ENCODE measurements around the gene KRT4.

KRT4 gene

DNA sequence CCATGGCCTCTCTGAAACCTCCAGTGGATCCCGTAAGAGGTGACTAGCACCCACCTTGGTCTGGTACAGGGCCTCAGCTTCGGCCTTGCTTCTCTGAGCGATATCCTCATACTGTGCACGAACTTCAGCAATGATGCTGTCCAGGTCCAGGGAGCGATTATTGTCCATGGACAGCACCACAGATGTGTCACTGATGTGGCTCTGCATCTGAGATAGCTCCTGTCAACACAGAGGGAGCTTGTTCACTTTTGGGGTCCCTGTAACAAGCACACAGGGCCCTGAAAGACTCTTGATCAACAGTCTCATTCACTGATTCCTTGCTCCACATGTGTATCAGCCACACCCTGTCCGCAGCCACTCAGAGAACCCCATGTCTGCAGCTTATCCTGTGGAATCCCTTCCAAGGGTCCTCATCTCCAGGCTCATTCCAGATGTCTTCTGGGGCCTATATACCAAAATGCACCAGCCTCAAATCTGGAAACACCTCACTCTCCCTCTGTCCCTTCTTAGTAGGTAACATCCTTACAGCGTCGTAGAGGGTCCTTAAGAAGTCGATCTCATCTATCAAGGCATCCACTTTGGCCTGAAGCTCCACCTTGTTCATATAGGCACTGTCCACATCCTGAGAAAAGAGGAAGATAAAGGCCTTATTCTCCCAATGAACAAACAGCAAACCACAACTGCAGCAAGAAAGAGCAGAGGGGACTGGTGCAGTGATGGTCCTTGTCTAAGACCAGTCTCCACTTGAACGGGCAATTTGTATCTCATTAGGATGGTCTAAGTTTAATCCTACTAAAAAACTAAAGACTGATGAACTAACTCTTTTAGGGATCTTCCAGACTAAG is 21.5 kb downstream of the KRT4 start:
- DNase-seq (ENCODE audit: low spot score) = no peak

DNA sequence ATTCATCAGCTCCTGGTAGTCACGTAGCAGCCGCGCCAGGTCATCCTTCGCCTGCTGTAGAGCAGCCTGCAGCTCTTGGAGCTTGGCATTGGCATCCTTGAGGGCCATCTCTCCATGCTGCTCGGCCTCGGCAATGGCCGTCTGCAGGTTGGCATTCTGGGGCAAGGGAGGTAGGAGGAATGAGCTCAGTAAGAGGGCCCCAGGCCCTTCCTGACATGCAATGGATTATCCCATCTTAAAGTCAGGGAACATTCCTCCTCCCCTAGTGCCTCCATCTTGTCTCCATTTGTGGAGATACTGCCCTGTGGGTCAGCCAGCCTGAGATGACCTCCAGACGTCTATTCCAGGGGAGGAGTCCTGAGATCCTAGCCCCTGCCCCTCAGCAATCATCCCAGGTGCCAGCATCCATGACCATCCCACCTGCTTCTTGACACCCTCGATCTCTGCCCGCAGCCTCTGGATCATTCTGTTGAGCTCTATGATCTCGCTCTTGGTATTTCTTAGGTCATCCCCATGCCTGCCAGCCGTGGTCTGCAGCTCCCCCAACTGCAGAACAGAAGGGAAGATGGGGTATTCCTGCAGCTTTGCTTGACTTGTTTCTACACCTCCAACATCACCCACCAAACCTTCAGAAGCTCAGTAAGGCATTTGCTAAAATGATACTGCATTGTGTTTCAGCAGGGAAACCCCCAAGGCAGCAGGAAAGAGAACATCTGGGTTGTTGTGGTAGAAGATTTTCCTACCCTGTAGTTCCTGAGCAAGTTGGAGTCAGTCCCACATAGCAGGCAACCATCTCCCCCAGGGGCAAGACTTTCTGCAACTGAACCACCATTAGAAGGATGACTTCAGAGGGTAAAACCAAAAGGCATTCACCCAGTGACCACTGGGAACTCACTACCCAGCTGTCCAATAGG is 22.4 kb downstream of the KRT4 start:
- DNase-seq (ENCODE audit: low spot score) = no peak

DNA sequence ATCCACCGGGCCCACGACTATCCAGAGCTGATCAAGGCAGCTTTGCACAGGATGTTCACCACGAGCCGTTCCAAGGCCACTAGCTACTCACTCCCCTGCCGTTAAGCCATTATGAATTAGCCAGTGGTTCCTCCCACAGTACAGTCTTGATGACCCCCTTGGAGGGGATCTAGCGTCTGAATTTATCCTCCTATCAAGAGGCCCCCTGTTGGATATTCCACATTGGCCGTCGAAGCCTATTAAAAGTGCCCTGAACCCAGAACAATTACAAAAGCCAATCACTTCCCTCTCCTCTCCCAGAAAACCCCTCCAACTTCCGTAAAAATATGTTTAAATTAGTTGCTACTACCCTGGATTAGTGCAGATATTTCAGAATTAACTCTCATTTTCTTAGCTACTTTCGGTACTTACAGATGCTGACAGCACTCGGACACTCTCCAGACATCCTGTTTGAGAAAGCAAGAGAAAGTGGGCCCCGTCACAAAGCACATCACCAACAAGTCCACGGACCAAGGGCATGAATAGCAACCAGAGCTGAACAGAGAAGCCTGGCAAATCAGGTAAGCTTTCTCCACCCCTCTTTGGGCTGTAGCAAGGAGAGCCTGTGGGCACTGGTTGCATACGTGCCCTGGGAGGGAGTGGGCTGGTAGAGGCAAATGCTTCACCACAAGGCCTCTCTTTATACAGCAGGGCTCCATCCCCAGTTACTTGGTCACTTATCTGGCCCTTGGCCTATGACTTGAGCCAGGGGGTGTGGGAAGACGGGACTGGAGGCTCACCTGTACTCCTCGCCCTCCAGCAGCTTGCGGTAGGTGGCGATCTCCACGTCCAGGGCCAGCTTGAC is 23.3 kb downstream of the KRT4 start:
- no peak for DNase-seq (ENCODE audit: low spot score)

DNA sequence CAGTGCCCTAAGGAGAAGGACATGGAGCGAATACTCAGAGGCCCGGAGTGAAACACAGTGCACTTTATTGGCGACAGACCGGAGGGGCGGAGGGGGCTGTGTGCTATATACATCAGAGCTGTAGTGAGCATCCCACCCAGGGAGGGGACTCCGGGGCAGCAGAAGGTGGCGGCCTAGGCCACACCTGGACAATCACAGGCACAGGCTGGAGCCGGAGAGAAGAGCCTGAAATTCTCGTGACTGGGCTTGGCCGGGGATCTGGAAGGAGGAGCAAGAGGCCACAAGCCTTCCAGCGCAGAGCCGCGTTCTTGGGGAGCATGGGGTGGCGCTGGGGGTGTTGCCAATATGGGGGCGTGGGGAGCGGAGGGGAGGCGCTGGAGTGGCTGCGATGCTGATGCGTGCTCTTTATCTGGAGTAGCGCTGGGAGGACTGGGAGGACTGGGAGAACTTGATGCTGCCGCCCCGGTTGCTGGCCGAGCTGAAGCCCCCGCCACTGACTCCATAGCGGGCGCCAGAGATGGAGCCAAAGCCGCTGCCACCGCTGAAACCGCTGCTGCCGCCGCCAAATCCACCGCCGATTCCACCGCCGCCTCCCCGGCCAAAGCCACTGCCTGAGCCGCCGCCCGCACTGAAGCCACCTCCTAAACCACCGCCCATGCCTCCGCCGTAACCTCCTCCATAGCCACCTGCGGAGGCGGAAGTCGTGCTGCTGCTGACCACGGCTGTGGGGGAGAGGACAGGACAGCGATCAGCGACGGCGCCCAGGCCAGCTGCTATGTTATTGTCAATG is 24.1 kb downstream of the KRT4 start:
- DNase-seq (ENCODE audit: low spot score) = no peak

DNA sequence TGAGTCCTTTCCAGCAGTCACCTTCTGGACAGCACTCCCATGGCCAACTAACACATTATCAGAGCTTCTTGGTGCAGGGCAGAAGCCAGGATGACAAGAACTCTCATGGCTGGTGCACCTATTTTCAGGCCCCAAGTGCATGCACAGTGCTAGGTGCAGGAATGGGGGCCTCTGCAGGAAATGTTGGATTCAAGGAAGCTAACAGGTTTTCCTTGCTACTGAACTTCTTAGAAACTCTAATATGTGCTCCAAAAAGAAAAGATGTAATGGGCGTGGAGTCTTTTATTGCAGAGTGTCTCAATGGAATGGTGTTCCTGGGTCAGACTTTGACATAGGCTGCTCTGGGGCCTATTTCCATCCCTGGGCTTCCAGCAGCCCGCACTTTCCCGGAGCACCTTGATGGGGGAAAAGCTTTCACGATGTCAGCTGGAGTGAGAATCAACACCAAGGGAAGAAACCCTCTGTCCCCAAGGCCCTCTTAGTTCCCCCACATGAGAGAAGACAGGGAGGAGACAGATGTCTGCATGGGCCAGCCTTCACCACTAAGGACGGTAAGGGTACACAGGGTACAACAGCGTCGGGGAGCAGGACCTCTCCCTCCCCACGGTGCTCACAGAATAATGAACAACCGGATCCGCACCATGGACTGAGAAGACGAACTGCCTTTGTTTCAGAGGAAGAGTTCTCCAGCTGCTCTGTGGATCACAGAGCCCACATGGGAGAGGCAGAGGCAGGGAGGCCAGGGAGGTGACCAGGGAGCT is 24.9 kb downstream of the KRT4 start:
- no peak for DNase-seq (ENCODE audit: low spot score)

DNA sequence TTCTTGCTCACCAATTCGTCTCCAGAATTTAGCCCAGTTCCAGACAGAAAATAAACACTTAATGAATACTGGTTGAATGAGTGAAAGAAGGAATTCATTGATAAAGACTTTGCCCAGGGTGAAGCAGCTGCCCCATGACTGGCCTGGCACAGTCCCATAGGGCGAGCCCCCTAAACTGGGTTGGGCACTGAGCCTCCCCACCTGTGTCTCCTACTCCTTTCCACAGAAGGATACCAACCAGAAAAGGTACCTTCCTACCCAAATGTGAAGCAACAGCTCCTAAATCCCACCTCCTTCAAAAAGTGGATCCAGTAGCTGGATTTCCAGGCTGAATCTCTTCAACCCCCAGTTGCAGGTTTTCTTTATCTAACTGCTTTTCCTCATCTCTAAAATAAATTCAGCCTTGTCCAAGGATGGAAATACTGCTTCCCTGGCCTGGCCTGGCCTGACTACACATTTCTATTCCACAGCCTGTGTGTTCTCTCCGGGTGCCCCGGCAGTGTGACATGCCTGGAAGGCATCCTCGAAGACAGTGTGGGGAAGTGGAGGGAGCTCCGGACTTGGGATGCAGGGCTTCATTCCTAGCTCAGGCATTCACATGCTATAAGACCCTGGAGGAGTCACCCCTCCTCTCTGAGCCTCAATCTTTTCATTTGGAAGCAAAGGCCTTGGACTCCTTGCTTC is 25.6 kb downstream of the KRT4 start:
- DNase-seq (ENCODE audit: low spot score) = no peak

DNA sequence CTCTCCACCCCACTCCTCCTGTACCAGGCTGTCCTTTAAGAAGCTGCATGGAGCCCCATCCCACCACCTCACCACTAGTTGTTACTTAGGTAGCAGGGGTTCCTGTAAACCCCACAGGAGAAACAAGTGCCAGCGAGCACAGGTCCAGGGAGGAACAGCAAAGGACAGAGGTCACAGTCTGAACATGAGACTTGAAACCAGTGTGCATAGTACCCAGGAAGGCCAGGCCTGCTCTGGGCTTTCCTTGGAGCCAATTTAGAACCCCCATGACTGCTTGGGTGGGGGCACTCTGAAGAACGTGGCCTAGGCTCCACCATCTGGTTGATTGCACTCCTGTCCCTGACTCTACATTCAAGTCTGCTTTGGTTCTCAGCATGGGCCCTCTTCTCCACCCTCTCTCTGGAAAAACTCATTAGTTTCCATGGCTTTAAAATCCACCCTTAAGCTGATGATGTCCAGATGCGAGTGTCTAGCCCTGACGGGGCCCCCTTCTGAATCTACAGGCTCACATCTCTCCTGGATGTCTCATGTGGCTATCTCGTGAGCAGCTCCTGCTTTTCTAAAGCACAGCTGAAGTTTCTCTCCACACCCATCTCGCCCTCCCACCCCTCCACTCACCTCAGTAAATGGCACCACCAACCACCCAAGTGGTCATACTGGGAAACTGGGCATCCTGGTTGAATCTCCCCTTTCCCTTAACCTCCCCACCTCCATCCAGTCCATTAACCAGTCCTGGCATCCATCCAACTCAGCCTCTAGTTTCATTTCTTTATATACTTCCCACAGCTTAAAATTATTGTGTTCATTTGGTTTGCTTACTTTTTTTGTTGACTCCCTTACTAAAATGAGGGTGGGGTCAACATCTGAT is 26.4 kb downstream of the KRT4 start:
- DNase-seq (ENCODE audit: low spot score) = no peak

DNA sequence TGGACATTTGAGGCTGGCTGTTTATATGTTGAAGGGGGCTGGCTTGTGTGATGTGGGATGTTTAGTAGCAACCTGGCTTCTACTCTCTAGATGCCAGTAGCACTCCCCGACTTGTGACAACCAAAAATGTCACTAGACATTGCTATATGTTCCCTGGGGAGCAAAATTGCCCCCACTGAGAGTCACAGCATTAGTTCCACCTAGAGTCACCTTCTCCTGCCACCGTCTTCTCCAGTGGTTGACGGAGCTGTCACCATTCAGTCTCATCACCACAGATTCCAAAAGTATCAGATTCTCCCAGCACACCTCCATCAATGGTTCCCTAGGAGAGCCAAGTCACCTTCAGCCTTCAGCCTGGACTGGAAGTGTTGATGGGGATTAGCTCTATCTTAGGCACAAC is 29.0 kb downstream of the KRT4 start:
- DNase-seq (ENCODE audit: low spot score) = no peak

DNA sequence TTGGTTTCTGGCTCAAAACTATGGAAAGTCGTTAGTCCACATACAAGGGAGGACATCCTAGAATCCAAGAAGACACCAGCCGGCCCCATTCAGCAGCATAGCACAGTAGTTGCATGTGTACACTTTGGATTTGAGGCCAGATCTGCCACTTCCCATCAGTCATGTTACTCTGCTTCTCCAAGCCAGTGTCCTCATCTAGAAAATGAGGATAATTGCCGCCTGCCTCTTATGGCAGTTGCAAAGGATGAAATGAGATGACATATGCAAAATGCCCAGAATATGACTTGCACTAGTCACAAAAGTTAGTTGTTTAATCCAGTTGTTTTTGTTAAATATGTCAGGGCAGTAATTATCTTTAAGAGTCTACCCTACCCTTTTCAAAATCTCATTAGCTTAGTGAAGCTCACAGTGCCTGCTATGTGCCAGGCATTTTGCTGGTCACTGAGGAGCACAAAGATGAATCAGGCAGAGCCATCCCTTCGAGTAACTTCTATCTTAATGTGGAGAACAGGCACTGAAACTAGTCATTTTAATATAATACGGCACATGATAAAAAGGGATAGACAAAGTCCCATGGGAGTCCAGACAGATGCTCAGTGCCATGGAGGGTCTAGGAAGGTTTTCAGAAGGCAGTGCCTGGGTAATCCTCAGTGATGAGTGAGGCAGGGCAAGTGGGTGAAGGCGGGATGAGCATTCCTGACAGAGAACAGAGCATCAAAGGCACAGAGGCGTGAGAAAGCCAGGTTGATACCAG is 30.2 kb downstream of the KRT4 start:
- DNase-seq (ENCODE audit: low spot score) = no peak

DNA sequence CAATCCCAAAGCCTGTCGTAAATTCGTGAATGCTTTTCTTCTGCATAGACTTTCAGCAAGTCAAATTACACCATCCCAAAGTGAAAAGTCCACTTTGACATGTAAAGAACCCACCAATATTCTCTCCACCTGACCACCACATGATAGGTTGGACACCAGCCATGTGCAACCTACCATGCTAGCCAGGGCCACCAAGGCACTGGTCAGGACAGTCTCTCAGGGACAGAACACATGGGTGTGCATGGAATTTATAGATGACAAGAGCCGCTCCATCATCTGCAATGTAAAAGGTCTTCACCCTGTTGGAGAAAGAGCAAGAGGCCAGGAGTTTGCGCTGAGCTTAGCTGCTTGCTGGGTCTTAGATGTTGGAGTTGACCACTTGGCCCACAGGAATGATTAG is 31.4 kb downstream of the KRT4 start:
- DNase-seq (ENCODE audit: low spot score) = no peak

DNA sequence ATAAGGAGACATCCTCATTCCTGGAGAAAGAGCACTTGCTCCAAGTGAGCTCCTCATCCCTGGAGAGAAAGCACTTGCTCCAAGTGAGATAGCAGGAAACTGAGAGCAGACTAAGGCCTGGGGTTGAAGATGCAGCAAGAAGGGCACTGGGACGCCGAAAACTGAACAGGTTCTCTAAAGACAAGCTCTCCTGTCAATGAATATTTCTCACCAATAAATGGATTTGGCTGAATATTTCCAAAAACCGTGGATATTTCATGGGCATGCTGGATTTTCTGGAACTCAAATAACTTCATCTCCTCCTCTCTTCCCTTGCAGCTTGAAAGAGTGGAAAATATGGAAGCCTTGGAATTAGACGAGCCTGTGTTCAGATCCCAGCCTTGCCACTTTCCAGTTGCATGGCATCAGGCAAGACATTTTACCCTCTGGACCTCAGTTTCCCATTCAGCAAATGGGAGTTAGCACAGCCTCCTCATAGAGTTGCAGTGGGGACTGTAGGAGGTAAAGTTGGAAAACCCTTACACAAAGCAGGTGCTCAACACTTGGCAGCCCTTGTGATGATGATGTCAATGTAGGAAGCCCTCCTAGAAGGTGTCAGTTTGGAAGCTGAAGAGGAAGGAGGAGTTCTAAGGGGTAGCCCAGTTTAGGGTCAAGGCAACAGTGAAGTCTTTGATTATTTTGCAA is 32.4 kb downstream of the KRT4 start:
- DNase-seq (ENCODE audit: low spot score) = no peak

DNA sequence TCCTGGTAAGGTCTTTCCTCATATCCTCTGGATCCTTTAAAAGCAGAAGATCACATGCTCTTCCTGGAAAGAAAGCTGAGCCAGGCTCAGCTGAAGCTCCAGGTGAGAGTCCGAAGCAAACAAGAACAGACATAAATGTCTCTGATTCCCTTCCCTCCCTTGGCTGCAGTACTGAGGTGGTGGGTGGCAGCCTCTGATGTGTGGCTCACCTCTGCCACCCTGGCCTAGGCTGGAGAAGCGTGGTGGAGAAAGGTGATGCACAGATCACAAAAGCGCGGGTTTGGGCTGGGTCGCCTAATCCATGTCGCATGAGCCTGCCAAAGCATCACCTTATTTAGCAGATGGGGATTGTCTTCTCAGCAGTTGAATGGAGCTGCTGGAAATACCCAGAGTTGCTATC is 34.0 kb downstream of the KRT4 start:
- no peak for DNase-seq (ENCODE audit: low spot score)

DNA sequence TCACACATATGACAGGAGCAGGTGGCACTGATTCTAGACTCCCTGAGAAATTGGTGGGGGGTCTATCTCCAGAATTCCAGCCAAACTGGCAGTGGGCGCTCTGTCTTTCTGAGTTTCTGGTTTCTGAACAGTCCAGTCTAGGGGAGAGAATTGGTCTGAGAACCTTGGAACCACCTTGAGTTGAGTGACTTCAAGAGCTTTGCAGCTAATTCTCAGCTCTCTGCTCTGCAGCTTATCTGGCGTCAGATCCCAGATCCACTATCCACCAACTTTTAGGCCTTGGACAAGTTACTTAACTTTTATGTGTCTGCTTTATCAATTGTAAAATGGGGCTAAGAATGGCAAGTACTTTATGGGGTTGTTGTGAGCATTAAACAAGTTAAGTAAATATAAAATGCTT is 35.1 kb downstream of the KRT4 start:
- DNase-seq (ENCODE audit: low spot score) = no peak

DNA sequence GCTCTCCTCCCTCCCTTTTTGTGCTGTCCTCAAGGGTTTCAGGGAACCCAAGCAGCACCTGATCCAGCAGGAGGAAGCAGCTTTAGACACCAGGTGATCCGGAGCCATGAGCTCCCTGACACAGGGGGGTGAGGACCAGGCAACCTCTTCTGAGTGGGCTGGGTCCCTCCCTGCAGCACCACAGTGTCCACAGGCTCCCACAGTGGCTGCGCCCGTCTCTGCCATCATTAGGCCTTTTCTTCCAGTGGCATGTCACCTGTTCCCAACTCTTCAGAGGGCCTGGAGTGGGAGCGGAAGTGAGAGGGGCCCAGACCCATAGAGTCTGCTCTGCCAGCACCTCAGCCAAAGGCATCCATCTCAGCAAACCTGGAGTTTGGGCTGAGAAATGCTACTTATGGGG is 36.4 kb downstream of the KRT4 start:
- no peak for DNase-seq (ENCODE audit: low spot score)

DNA sequence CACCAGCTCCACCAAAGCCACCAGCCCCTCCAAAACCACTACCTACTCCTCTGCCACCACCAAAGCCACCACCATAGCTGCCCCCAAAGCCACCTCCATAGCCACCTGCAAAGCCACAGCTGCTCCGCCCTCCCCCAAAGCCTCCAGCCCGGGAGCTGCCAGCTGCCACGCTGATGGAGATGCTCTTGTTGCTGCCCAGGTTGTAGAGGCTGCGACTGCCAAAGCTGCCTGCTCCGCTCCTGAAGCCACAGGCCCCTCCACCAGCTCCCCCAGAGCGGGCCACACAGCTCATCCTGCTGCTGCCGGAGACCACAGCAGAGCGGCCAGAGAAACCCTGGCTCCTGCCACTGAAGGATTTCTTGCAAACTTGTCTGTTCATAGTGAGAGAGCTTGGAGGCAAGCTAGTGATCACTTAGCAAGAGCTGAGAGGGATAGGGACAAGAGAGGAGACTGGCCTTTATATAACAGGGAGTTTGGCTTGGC is 37.0 kb downstream of the KRT4 start, which contains the start of gene KRT76:
KRT76 (minus strand) TSS at position 433 of the 483 bp plus-strand sequence; CDS start at position 379, 54 bp downstream.
- DNase-seq (ENCODE audit: low spot score) = no peak

DNA sequence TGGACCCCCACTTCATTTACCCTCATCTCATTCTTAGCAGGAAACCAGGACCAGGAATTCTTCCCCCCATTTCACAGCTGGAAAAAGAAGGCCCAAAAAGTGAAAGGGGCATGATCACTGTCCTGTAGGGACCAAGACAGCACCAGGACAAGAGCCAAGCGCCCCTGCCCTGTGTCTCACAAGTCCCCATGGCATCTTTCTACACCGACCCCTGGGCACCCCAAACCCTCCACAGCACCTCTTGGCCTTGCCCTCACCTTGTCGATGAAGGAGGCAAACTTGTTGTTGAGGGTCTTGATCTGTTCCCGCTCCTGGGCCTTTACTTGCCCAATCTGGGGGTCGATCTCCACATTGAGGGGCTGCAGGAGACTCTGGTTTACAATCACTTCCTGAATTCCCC is 37.5 kb downstream of the KRT4 start:
- no peak for DNase-seq (ENCODE audit: low spot score)

DNA sequence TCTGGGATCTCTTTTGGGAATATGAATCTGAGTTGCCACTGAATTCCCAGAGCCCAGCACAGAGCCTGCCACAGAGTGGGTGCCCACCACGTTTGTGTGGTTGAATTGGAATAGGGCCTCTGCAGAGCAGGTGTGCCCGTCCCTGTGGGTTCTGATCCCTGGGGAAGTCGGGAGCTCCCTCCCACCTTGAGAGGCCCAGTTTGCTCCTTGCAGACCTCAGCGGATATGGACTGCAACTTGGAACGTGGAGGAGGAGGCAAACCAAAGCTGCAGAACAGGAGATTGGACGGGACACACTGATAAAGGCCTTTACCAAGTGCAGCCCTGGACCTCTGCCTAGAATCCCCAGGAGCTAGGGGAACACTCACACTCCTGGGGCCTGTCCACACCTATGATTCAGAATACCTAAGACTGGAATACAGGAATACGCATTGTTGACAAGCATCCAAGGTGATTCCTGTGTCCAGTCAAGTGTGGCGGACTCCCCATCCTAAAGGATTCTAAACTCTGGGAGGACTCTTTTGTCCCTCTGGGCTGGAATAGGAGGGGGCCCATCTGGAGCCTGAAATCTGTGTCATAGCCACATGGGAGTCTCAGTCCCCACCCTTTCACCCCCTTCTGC is 39.2 kb downstream of the KRT4 start:
- no peak for DNase-seq (ENCODE audit: low spot score)

Data from cerebellar cortex (tissue), 1 donor.